Forelimb muscle (tissue), 1 donor: Measurements from ENCODE around the gene TPST2. TPM values are rescaled to one million over a fixed set of nuclear protein-coding genes. Genes with fewer than 3 reads are reported as not detected.
"Not testable (repeated sequence)": the region's sequence is repeated elsewhere in the genome, so short reads cannot be mapped to it uniquely, and the experiment has no call there.

Source experiments
- DNase-seq: peaks from one replicate; pipeline ENCODE4 v3.0.0-alpha.2; 2013; ENCODE audit warnings: low read depth
- polyA plus RNA-seq: library from polyadenylated mRNA; unstranded; fragments of 120-200 nt; gene quantifications from one replicate; pipeline ENCODE4 v1.2.1, GENCODE V29; 2013; ENCODE audit not compliant: insufficient read length

TPST2 gene
- polyA plus RNA-seq = 6.7 TPM

DNA sequence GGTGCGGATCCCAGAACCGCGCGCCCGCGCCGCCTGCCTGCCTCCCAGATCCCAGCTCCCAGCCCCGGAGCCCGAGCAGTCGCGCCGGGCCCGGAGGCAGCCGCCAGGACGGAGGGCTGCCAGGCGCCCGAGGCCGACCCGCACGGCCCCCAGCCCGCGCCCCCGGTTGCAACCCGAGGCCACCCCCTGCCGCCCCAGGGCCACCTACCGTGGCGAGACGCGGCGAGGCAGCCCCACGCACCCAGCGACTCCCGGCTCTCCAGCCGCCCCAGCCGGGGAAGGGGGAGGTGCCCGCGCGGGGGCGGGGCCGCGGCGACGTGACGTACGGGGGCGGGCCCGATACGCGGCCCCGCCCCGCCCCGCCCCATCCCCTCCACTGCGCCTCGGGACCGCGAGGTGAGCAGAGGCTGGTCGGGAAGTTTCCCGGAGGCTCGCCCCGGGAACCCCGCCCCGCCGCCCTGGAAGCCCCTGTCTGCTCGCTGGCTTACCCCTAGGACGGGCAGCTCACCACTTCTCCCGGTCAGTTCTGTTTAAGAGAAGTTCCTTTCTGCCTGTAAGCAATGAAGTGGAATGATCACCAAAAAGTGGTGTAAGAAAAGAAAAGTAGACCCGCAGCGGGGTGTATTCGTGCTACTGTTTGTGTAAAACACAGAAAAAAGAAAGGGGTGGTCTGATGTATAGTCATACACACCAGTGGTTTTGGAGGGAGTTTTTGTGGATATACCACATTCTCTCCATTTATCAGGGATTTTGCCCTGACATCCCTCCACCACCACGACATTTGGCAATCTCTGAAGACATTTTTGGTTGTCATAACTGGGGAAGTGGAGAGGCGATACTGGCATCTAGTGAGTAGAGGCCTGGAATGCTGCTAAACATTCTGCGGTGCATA is at the start of gene TPST2:
Gene TPST2 (minus strand): TSS at position 288 of the 892 bp plus-strand sequence. CDS start 48,502 bp downstream, outside the sequence.
- no peak for DNase-seq

DNA sequence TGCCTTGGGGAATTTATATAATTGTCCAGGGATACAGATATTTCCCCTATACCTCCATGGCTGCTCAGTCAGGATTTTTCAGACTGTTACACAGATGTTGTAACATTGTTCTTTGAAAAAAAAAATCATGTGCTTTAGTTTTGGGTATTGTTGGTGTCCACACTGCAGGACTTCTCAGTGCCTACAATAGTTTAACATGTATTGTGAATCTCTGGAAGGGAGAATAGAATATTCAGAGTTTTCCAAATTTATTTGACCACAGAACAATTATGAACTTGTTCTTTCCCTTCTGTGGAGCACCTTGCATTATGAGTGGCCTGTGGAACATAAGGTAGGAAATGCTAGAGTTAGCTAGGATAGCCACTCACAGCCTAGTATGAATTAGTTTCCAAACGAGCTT is 46.4 kb upstream of the TPST2 start:
- DNase-seq = no peak

DNA sequence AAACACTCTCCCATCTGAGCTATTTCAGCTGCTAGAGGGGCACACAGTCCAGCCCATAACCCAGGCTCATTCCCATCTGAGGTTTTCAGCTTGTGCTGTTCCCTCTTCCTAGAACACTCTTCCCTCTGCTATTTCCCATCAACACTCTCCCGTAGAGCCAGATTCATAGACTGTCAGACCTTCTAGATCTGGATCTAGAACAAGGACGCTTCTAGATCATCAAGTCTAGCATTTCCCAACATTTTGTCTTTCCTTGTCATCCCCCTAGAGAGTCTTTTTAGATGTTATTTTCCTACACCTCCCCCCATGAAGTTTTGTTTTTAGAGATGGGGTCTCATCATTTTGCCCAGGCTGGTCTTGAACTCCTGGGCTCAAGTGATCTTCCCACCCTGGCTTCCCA is 45.2 kb upstream of the TPST2 start:
- no peak for DNase-seq

- DNase-seq = no peak
Measured at GRCh38 chr22:26634189-26634588, 44.3 kb upstream of the TPST2 start.

DNA sequence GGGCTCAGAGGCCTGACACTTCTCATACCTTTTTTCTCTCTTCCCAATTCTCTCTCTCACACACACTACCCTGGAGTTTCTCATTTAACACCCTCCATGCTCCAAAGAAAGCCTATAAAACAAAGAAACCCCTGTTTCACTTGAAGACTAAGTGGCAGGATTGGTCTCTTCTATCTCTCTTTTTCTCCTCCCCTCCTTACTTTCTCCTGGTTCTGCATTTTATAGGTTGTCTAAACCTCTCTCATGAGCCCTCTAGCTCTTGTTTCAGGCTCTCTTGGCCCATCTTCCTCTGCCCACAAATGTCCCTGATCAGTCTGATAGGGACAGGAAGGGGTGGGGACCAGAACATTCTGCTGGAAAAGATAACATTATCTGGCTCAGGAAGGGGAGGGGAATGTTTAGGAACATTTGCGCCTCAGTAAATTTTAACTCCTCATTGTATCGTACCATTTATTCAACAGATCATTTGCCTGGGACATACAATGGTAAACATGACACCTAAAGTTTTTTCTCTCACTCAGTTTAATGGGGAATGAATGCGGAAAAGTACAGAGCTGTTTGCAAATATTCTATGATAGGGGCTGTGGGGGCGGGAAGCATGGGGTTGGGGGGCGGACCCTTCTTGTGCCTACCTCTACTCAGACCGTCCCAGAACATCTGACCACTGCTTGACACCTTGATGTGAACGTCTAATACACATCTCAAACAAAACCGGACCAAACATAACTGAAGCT is 42.7 kb upstream of the TPST2 start:
- no peak for DNase-seq

GRCh38 chr22:26631282-26631681 is 41.4 kb upstream of the TPST2 start:
- DNase-seq = no peak

DNA sequence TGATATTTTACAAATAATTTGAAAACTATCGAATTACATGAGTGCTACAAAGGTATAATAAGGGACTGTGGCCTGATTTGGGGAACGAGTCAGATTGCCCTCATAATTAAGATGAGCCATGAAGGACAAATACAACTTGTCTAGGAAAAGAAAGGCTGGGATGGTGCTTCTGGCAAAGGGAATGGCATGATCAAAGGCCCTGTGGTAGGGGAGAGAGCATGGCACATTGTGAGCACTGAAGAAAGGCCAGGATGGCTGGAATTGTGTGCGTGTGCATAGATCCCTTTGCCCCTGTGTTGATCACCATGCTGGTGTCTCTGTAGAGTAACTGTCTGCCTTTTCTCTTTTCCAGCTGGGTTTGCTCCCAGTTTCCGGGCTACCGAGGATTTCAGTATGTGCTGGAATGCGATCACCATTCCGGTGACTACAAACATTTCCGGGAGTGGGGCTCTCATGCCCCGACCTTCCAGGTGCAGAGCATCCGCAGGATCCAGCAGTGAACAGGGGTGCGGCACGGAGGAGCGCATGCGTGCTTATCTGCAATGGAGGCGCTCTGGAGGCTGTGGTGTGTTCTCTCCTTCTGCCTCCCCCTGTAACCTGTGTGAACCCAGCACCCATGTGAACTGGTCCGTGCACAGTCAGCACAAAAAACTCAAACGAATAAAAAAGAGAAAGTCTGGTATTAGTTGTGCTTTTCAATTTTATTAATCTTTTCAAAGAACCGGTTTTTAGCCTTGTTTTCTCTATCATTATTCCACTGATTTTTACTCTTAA is 40.2 kb upstream of the TPST2 start:
- DNase-seq = no peak

DNA sequence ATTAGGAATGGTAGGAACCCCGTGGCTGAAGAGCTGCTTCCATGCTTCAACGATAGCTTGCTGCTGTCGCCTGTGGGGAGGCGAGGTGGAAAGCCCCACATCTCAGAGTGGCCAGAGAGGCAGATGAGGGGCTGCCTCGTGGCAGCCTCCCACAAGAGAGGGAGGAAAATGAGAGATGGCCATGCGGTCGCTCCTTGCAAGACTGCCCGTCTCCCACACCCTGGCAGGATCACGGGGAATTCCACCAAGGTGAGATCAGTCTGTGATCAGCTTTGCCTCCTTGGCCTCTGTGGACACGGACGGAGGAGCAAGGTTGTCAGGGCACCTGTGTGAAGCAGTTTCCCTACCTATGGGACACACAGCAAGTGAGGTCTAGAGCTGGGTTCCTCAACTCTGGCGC is 34.9 kb upstream of the TPST2 start:
- DNase-seq = no peak

GRCh38 chr22:26623984-26624383 is 34.1 kb upstream of the TPST2 start:
- no peak for DNase-seq

- DNase-seq = no peak
Measured at GRCh38 chr22:26621663-26622062, 31.7 kb upstream of the TPST2 start, which contains the start of gene CRYBA4. CRYBA4 (plus strand) TSS chr22:26621963; CDS start chr22:26622597, 634 bp downstream.

DNA sequence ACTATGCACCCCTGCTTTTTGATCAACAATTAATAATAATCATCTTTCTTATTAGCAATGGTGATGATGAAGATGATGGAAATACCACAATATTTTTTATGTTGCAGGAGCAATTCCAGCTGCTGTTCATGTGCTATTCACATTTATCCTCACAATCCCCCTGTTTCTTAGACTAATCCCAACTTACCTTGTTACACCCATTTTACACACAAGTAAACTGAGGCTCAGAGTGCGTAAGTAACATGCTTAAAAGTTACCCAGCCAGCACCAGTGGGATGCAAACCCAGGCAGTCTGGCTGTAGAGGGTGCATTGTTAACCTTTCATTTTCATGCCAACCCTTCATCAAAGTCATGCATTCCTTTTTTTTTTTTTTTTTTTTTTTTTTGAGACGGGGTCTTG is 30.3 kb upstream of the TPST2 start:
- DNase-seq = no peak

- DNase-seq = no peak
Measured at GRCh38 chr22:26619510-26619909, 29.6 kb upstream of the TPST2 start.

GRCh38 chr22:26618455-26618854 is 28.5 kb upstream of the TPST2 start:
- DNase-seq = no peak

GRCh38 chr22:26617271-26618199 is 27.6 kb upstream of the TPST2 start, which contains the start of gene CRYBB1:
CRYBB1 (minus strand) TSS chr22:26618027; CDS start chr22:26616319, 1,708 bp downstream.
- DNase-seq = no peak

- no peak for DNase-seq
Measured at GRCh38 chr22:26616650-26617049, 26.7 kb upstream of the TPST2 start.

- no peak for DNase-seq
Measured at GRCh38 chr22:26615830-26616435, 26.0 kb upstream of the TPST2 start.

GRCh38 chr22:26615149-26615548 is 25.2 kb upstream of the TPST2 start:
- no peak for DNase-seq

DNA sequence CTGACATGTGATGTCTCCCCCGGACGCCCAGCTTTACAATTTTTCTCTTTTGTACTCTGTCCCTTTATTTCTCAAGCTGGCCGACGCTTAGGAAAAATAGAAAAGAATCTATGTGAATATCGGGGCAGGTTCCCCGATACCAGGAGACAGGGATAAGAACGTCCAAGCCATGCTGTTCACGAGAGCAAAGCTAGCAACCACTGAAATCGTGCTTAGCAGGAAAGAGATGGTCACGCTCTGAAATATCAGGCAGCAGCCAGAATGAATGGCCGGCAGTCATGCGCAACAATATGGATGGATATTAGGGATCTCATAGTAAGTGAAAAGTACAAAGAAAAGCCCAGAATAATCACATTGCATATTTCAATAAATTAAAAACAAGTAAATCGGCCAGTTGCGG is 24.4 kb upstream of the TPST2 start:
- no peak for DNase-seq

GRCh38 chr22:26613753-26614152 is 23.8 kb upstream of the TPST2 start:
- not testable (repeated sequence) for DNase-seq

- DNase-seq = no peak
Measured at GRCh38 chr22:26612652-26613051, 22.7 kb upstream of the TPST2 start.
